NT2/D1 (cell line): Measurements from ENCODE around the gene PHACTR1.

Source experiments
- DNase-seq: peaks from one replicate; pipeline ENCODE4 v3.0.0-alpha.2; 2011; ENCODE audit warnings: low read depth, low spot score
- H3K27me3 ChIP-seq: 2 replicates; pipeline ENCODE4 v1.6.0; 2011; ENCODE audit warnings: mild to moderate bottlenecking; ENCODE audit not compliant: insufficient read length, insufficient read depth
- H3K36me3 ChIP-seq: 2 replicates; pipeline ENCODE4 v1.6.1; 2011; ENCODE audit warnings: mild to moderate bottlenecking, low read length, mixed read lengths; ENCODE audit not compliant: insufficient read depth, insufficient read length
- H3K4me1 ChIP-seq: 2 replicates; pipeline ENCODE4 v1.5.1; 2011; ENCODE audit not compliant: insufficient read depth, insufficient read length
- H3K4me3 ChIP-seq: 2 replicates; pipeline ENCODE4 v1.5.1; 2011; ENCODE audit warnings: low read depth; ENCODE audit not compliant: insufficient read length
- H3K9ac ChIP-seq: 2 replicates; pipeline ENCODE4 v1.6.0; 2011; ENCODE audit warnings: low read depth; ENCODE audit not compliant: insufficient read length
- H3K9me3 ChIP-seq: 2 replicates; pipeline ENCODE4 v1.5.1; 2011; ENCODE audit warnings: mild to moderate bottlenecking, low read length; ENCODE audit not compliant: insufficient read depth
- SUZ12 ChIP-seq: IDR thresholded peaks from 2 replicates; pipeline ENCODE4 v1.6.1; 2011; ENCODE audit not compliant: insufficient read length, insufficient read depth; ENCODE audit errors: extremely low read depth
- YY1 ChIP-seq: IDR thresholded peaks from 2 replicates; pipeline ENCODE4 v1.6.1; 2011; ENCODE audit not compliant: insufficient read length, insufficient read depth
- ZNF274 ChIP-seq: IDR thresholded peaks from 2 replicates; pipeline ENCODE4 v1.6.1; 2011; ENCODE audit warnings: mild to moderate bottlenecking, low read depth, low read length

PHACTR1 gene

GRCh38 chr6:13140980-13141379 lies 424.4 kb downstream of the PHACTR1 start:
- H3K9ac ChIP-seq: no peak overlapping the region
- no peak for TF ChIP-seq ZNF274
- no peak for TF ChIP-seq SUZ12
- TF ChIP-seq YY1: no peak
- H3K4me1 ChIP-seq: no peaks in the 10 kb centered on the region
- H3K4me3 ChIP-seq: no peak overlapping the region
- no peak for DNase-seq
- H3K27me3 ChIP-seq: no peaks in the 10 kb centered on the region
- H3K9me3 ChIP-seq: no peaks in the 10 kb centered on the region; the same call in 1 of the 2 replicates
- H3K36me3 ChIP-seq: no peaks in the 10 kb centered on the region

- H3K4me3 ChIP-seq: no peak overlapping the region
- TF ChIP-seq ZNF274: no peak
- no peak for TF ChIP-seq YY1
- TF ChIP-seq SUZ12: no peak
- no peaks in the 10 kb centered on the region; the same call in 1 of the 2 replicates for H3K9me3 ChIP-seq
- H3K36me3 ChIP-seq: no peaks in the 10 kb centered on the region
- DNase-seq: no peak
- no peaks in the 10 kb centered on the region for H3K4me1 ChIP-seq
- H3K27me3 ChIP-seq: no peaks in the 10 kb centered on the region
- H3K9ac ChIP-seq: no peak overlapping the region
Measured at GRCh38 chr6:13141387-13141786, 424.8 kb downstream of the PHACTR1 start.

DNA sequence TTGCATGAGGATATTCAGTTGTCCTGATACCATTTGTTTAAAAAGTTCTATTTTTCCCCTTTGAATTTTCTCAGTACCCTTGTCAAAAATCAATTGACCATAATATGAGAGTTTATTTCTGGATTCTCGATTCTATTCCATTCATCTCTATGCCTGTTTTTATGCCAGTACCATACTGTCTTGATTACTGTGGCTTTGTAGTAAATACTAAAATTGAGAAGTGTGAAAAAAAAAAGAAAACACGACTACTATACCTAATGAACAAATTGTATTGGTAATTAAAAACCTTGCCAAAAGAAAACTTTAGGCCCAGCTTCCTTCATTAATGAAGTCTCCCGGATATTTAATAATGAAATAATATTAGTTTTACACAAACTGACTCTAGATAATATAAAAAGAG lies 426.0 kb downstream of the PHACTR1 start:
- H3K9ac ChIP-seq: no peak overlapping the region
- no peaks in the 10 kb centered on the region for H3K36me3 ChIP-seq
- H3K9me3 ChIP-seq: no peaks in the 10 kb centered on the region; the same call in 1 of the 2 replicates
- no peak for DNase-seq
- H3K4me1 ChIP-seq: no peaks in the 10 kb centered on the region
- TF ChIP-seq ZNF274 (no peak), YY1 (no peak), SUZ12 (no peak)
- no peak overlapping the region for H3K4me3 ChIP-seq
- H3K27me3 ChIP-seq: no peaks in the 10 kb centered on the region

- no peak overlapping the region for H3K4me3 ChIP-seq
- H3K27me3 ChIP-seq: no peaks in the 10 kb centered on the region
- DNase-seq: no peak
- no peak for TF ChIP-seq YY1
- TF ChIP-seq ZNF274: no peak
- no peak for TF ChIP-seq SUZ12
- H3K9ac ChIP-seq: no peak overlapping the region
- no peaks in the 10 kb centered on the region for H3K36me3 ChIP-seq
- H3K9me3 ChIP-seq: no peaks in the 10 kb centered on the region
- H3K4me1 ChIP-seq: no peaks in the 10 kb centered on the region
Measured at GRCh38 chr6:13146442-13146841, 429.9 kb downstream of the PHACTR1 start.

DNA sequence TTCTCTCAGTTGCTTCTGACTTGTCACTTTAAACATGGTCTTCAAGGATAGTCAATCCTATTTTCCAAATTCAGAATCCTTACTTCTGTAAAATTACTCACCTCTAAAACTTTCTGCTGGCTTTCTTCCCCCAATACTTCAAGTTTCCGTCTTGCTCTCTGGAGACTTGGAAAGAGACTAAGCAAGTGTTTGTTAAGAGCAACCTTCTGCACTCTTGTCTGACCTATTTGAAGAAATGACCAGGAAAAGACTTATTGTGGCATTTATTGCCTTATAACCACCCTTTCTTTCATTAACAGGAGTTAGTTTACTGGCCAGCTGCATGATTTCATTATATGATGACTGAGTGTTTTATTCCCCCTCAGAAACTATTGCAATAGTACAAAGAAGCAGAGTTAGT lies 430.8 kb downstream of the PHACTR1 start:
- H3K36me3 ChIP-seq: no peaks in the 10 kb centered on the region
- H3K27me3 ChIP-seq: no peaks in the 10 kb centered on the region
- TF ChIP-seq SUZ12 (no peak), ZNF274 (no peak), YY1 (no peak)
- H3K9ac ChIP-seq: no peak overlapping the region
- H3K4me1 ChIP-seq: no peaks in the 10 kb centered on the region
- DNase-seq: no peak
- no peak overlapping the region for H3K4me3 ChIP-seq
- H3K9me3 ChIP-seq: no peaks in the 10 kb centered on the region

- Histone ChIP-seq H3K9me3 (no peaks in the 10 kb centered on the region), H3K27me3 (no peaks in the 10 kb centered on the region), H3K4me1 (peaks cover 1% of the 10 kb centered on the region), H3K9ac (no peak overlapping the region), H3K4me3 (no peak overlapping the region), H3K36me3 (no peaks in the 10 kb centered on the region)
- TF ChIP-seq SUZ12 (no peak), YY1 (no peak), ZNF274 (no peak)
- DNase-seq: no peak
Measured at GRCh38 chr6:13147782-13148181, 431.2 kb downstream of the PHACTR1 start.

- no peak for TF ChIP-seq ZNF274
- no peak for TF ChIP-seq YY1
- no peak for TF ChIP-seq SUZ12
- H3K9me3 ChIP-seq: no peaks in the 10 kb centered on the region
- H3K36me3 ChIP-seq: no peaks in the 10 kb centered on the region
- H3K27me3 ChIP-seq: no peaks in the 10 kb centered on the region
- no peak overlapping the region for H3K4me3 ChIP-seq
- H3K4me1 ChIP-seq: peaks cover 3% of the 10 kb centered on the region
- no peak overlapping the region for H3K9ac ChIP-seq
- peak; percentile 65 for DNase-seq
Measured at GRCh38 chr6:13152764-13153163, 436.2 kb downstream of the PHACTR1 start.

DNA sequence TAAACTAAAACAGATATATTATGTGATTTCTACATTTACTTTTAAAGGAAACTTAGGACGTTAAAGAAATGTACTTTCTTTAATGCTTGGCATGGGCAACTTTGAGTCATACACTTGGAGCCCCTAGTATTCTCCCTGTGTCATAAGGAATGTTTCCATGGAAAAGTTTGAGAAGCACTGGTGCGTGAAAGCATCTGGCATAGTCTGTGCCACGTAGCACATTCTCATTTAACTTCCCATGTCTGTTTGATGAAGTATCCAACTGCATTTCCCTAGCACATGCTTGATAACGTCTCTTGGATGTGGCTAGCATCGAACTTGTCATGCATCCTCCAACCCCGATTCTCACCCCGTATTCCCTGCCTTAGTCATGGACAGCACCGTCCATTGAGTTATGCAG lies 439.8 kb downstream of the PHACTR1 start:
- H3K27me3 ChIP-seq: no peaks in the 10 kb centered on the region
- peaks cover 3% of the 10 kb centered on the region for H3K4me1 ChIP-seq
- TF ChIP-seq YY1 (no peak), ZNF274 (no peak), SUZ12 (no peak)
- no peaks in the 10 kb centered on the region for H3K9me3 ChIP-seq
- H3K9ac ChIP-seq: no peak overlapping the region
- H3K36me3 ChIP-seq: no peaks in the 10 kb centered on the region
- H3K4me3 ChIP-seq: no peak overlapping the region
- no peak for DNase-seq
